Stimulated activated naive CD8-positive, alpha-beta T cell treated with anti-CD3 and anti-CD28 coated beads, Interleukin-15, Interleukin-2, amounts not matched to agents 100 U/mL and 50 U/mL, for 24 hours (primary cell): ENCODE measurements around the gene ZBTB5.

Experiments
- ATAC-seq: fragments of 150-1000 bp; cut with Tn5 transposase; one replicate; pipeline ENCODE4 v1.10.0; 2021
- DNase-seq: peaks from one replicate; pipeline ENCODE4 v3.0.0; 2021

ZBTB5 gene

GRCh38 chr9:37424686-37425297, 40.5 kb downstream of the ZBTB5 start:
- ATAC-seq (no peak), DNase-seq (no peak)

GRCh38 chr9:37424204-37424685, 41.0 kb downstream of the ZBTB5 start:
- no peak for ATAC-seq

DNA sequence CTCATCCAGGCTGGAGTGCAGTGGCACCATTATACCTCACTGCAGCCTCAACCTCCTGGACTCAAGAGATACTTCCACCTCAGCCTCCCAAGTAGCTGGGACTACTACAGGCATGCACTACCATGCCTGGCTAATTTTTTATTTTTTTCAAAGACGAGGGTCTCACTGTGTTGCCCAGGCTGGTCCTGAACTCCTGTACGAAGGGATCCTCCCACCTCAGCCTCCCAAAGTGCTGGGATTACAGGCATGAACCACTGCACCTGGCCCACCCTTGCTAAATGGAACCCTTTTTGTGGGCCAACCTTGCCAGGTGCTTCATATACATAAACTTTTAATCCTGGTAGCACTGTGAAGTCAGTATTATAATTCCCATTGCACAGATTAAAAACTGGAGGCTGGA, 41.7 kb downstream of the ZBTB5 start:
- DNase-seq (no peak), ATAC-seq (no peak)

More at GRCh38 chr9:37424204-37424685, 41.0 kb downstream of the ZBTB5 start:
- no peak for DNase-seq

- peak; percentile 94 for DNase-seq
- ATAC-seq, result peak; percentile 99
Measured at GRCh38 chr9:37422289-37423104, 42.8 kb downstream of the ZBTB5 start, which contains the start of gene GRHPR. GRHPR (plus strand) TSS chr9:37422696; CDS start chr9:37422751, 55 bp downstream.

DNA sequence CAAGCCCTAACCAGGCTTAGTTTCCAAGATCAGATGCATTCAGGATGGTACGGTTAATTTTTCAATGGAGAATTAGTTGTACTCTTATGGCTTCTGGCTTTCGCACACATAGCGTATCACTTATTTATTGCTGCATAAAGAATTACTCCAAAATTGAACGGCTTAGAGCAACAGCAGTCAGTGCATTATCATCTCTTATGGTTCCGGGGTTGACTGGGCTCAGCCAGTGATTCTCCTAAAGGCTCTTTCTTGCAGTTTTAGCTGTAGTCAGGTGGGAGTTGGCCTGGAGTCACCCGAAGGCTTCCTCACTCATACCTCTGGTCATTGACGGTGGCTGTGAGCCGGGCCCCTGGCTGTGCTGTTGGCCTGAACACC, 43.3 kb downstream of the ZBTB5 start:
- no peak for ATAC-seq
- no peak for DNase-seq

DNA sequence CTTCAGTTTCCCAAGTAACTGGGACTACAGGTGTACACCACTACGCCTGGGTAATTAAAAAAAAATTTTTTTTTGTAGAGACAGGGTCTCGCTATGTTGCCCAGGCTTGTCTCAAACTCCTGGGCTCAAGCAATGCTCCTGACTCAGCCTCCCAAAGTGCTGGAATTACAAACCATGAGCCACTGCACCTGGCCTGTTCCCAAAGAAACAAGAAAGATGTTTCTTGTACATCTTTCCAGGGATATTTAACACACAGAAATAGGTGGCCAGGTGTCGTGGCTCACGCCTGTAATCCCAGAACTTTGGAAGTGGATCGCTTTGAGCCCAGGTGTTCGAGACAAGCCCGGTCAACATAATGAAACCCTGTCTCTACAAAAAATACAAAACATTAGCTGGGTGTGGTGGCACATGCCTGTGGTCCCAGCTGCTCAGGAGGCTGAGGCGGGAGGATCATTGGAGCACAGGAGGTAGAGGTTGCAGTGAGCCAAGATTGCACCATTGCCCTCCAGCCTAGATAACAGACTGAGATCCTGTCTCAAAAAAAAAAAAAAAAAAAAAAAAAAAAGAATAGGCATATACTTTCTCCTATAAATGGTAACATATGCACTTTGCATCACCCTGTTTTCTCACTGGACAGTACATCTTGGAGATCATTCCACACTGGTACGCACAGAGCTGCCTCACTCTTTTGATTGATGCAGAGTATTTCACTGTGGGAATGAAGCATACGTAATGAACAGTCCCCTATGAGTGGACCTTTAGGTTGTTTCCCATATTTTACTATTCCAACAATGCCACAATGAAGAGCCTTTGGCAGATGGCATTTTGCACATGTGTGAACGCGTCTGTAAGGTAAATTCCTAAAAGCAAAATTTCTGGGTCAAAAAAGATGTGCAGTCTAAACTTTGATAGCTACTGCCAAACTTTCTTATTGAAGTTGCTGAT, 44.7 kb downstream of the ZBTB5 start:
- ATAC-seq (no peak), DNase-seq (no peak)

DNA sequence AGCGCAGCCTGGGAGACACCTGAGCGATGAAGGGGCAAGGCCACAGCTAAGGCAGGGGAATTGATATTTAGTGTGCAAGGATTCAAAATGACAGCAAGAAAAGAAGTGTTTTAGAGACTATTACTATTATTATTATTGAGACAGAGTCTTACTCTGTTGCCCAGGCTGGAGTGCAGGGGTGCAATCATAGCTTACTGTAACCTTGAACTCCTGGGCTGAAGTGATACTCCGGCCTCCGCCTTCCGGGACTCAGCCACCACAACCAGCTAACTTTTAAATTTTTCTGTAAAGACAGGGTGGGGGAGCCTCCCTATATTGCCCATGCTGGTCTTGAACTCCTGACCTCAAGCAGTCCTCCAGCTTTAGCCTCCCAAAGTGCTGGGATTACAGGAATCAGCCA, 46.0 kb downstream of the ZBTB5 start:
- DNase-seq, result no peak
- no peak for ATAC-seq

- no peak for DNase-seq
Measured at GRCh38 chr9:37417857-37418618, 47.2 kb downstream of the ZBTB5 start.

DNA sequence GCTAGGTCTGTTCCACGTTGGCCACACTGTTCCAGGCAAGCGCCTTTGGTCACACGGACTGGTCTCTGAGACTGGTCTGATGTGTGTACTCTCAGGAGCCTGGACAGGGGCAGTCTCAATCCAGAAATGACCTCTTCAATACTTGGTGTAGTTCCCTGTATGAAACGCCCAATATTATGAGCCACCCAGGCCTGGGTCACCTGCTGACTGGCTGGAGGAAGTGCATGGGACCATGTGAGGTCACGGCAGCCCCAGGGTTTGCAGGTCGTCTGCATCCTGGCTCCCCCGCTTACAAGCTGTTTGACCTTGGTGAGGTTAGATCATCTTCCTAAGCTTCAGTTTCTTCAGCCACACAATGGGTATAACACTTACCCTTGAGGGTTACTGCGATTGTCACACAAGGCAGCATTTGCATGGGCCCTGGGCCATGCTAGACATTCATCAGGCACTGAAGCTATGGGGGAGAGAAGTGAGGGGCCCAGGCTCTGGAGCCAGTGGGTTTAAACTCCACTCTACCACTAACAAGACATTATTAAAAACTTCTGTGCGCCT, 47.9 kb downstream of the ZBTB5 start:
- no peak for DNase-seq
- ATAC-seq, result no peak

More at GRCh38 chr9:37417857-37418618, 47.2 kb downstream of the ZBTB5 start:
- no peak for ATAC-seq

DNA sequence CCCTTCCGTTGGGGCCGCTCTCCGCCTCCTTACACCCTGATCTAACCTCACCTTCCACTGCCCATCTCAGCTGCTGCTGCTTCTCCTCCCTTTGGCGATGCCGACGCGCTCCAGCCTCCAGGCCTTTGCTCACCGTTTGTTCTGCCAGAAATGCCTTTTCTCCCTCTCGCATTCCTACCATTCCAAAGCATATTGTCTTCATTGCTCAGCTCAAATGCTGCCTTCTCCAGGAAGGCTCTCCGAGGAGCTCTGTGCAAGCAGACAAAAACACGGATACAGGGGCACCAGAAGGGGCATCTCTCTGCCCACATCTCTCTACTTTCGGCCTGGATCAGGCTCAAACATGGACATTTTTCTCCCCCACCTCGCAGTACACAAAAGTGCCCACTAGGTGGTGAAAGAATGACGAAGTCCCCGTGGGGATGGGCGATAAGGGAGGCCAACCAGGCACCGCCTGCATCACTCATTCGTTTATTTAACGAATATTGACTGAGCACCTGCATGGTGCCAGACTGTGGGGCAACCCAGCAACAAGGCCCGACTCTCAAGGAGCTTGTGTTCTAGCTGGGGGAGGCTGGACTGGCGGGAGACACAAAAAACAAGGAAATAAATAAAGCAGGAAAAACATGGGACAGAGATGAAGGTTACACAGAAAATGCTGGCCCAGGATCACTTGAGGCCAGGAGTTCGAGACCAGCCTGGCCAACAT, 50.1 kb downstream of the ZBTB5 start:
- ATAC-seq (peak; percentile 79), DNase-seq (peak; percentile 85)

DNA sequence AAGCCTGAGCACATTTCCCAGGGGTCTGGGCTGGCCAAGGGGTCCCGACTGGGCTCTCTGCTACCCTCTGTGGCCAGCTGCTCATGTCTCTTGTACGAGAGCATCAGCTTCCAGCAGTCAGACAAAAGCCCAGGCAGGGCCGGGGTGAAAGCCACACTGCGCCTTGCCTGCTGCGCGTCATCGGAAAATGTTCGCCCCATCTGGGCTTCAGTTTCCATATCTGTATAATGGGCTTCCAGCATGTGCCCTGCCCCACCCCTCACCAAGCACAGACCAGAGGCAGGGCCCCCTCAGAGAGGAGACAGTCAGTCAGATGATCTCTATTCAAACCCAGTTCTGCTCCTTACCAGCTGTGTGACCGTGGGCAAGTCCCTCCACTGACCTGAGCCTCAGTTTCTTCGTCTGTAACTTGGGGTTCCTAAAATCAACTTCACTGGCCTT, 50.7 kb downstream of the ZBTB5 start:
- ATAC-seq (no peak), DNase-seq (no peak)

GRCh38 chr9:37413311-37413710, 51.9 kb downstream of the ZBTB5 start:
- DNase-seq, result no peak
- ATAC-seq, result no peak

- DNase-seq (no peak), ATAC-seq (no peak)
Measured at GRCh38 chr9:37412431-37413151, 52.7 kb downstream of the ZBTB5 start.

GRCh38 chr9:37410969-37411785, 54.1 kb downstream of the ZBTB5 start:
- ATAC-seq (peak; percentile 53), DNase-seq (peak; percentile 49)

DNA sequence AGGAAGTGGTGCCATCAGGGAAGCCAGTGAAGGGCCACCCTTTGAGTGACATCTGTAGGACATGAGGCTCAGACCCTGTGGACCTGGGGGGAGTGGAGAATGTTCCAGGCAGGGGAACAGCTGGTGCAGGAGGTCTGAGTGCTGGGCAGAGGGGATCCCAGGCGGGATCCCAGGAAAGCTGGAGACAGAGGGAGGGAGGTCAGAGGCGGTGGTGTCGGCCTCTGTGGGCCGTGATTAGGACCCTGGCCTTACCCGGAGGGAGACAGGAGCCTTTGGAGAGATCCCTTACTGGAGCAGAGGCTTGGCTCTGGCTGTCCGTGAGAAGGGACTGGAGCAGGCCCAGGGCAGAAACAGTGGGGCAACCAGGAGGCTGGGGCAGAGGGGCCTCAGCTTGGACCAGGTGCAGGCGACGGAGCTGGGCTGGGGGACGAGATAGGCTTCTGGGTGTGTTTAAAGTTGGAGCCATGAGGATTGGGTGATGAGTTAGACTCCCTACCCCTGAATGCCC, 54.8 kb downstream of the ZBTB5 start:
- ATAC-seq (no peak), DNase-seq (no peak)

- peak; percentile 72 for DNase-seq
- ATAC-seq, result peak; percentile 87
Measured at GRCh38 chr9:37408933-37409710, 56.1 kb downstream of the ZBTB5 start.

GRCh38 chr9:37407468-37407867, 57.8 kb downstream of the ZBTB5 start:
- no peak for ATAC-seq
- DNase-seq, result no peak
